H9 (cell line): ENCODE data around the gene SLC6A18. TPM values are rescaled to one million over a fixed set of nuclear protein-coding genes. Genes with fewer than 3 reads are reported as not detected.

Experiments used
- DNase-seq: peaks from one replicate; pipeline ENCODE4 v3.0.0-alpha.2; 2017
- H2AFZ ChIP-seq: one replicate; pipeline ENCODE4 v1.6.1; 2013; ENCODE audit warnings: mild to moderate bottlenecking, low read length, control low read depth, moderate library complexity
- H2AK5ac ChIP-seq: 2 replicates; pipeline ENCODE4 v1.6.1; 2013; ENCODE audit warnings: low read length, control low read depth, mixed read lengths; ENCODE audit not compliant: insufficient read length
- H2BK120ac ChIP-seq: one replicate; pipeline ENCODE4 v1.6.1; 2013; ENCODE audit warnings: low read depth, mild to moderate bottlenecking, low read length, control low read depth, inconsistent platforms; ENCODE audit not compliant: poor library complexity, severe bottlenecking
- H2BK12ac ChIP-seq: 2 replicates; pipeline ENCODE4 v1.6.1; 2013; ENCODE audit warnings: low read length, control low read depth, mixed read lengths, low read depth; ENCODE audit not compliant: insufficient read length
- H2BK15ac ChIP-seq: 2 replicates; pipeline ENCODE4 v1.6.1; 2013; ENCODE audit warnings: low read depth, low read length, control low read depth
- H2BK20ac ChIP-seq: one replicate; pipeline ENCODE4 v1.6.1; 2013; ENCODE audit warnings: low read depth, mild to moderate bottlenecking, low read length, control low read depth, inconsistent platforms; ENCODE audit not compliant: poor library complexity, severe bottlenecking
- H2BK5ac ChIP-seq: 2 replicates; pipeline ENCODE4 v1.6.1; 2013; ENCODE audit warnings: low read length, control low read depth, mixed read lengths; ENCODE audit not compliant: insufficient read length
- H3K14ac ChIP-seq: 2 replicates; pipeline ENCODE4 v1.6.1; 2013; ENCODE audit warnings: low read length, control low read depth; ENCODE audit not compliant: insufficient read depth
- H3K18ac ChIP-seq: 2 replicates; pipeline ENCODE4 v1.6.1; 2013; ENCODE audit warnings: low read depth, mild to moderate bottlenecking, mixed read lengths, low read length, control low read depth; ENCODE audit not compliant: insufficient read length
- H3K23ac ChIP-seq: 2 replicates; pipeline ENCODE4 v1.6.1; 2013; ENCODE audit warnings: low read length, control low read depth, mixed read lengths, low read depth; ENCODE audit not compliant: insufficient read length
- H3K23me2 ChIP-seq: 2 replicates; pipeline ENCODE4 v1.6.1; 2013; ENCODE audit warnings: low read depth, mild to moderate bottlenecking, mixed read lengths, low read length, control low read depth; ENCODE audit not compliant: insufficient read length, poor library complexity, severe bottlenecking
- H3K27ac ChIP-seq: 2 replicates; pipeline ENCODE4 v1.5.1; 2013; ENCODE audit warnings: low read length, control low read depth, mixed read lengths, low read depth; ENCODE audit not compliant: insufficient read length
- H3K27me3 ChIP-seq: 2 replicates; pipeline ENCODE4 v1.6.1; 2013; ENCODE audit warnings: low read length, control low read depth, inconsistent platforms; ENCODE audit not compliant: insufficient read depth
- H3K4ac ChIP-seq: 2 replicates; pipeline ENCODE4 v1.6.1; 2013; ENCODE audit warnings: low read depth, mild to moderate bottlenecking, control low read depth, inconsistent platforms, low read length, moderate library complexity
- H3K4me1 ChIP-seq: 2 replicates; pipeline ENCODE4 v1.6.1; 2013; ENCODE audit warnings: low read length, control low read depth, inconsistent platforms; ENCODE audit not compliant: insufficient read depth
- H3K4me2 ChIP-seq: 2 replicates; pipeline ENCODE4 v1.6.1; 2013; ENCODE audit warnings: low read length, control low read depth, mixed read lengths; ENCODE audit not compliant: insufficient read length, insufficient read depth
- H3K56ac ChIP-seq: 2 replicates; pipeline ENCODE4 v1.6.1; 2013; ENCODE audit warnings: low read depth, mild to moderate bottlenecking, mixed read lengths, low read length, control low read depth; ENCODE audit not compliant: insufficient read length
- H3K79me1 ChIP-seq: 2 replicates; pipeline ENCODE4 v1.6.1; 2013; ENCODE audit warnings: low read depth, mild to moderate bottlenecking, moderate library complexity, low read length, control low read depth, inconsistent platforms; ENCODE audit not compliant: insufficient read depth, poor library complexity, severe bottlenecking
- H3K79me2 ChIP-seq: 2 replicates; pipeline ENCODE4 v1.6.1; 2013; ENCODE audit warnings: low read length, control low read depth, inconsistent platforms; ENCODE audit not compliant: insufficient read depth
- H3K9ac ChIP-seq: 2 replicates; pipeline ENCODE4 v1.6.1; 2013; ENCODE audit warnings: low read length, control low read depth, mixed read lengths; ENCODE audit not compliant: insufficient read length; ENCODE audit errors: extremely low read depth
- H3K9me3 ChIP-seq: one replicate; pipeline ENCODE4 v1.6.1; 2013; ENCODE audit warnings: low read depth, low read length, inconsistent platforms; ENCODE audit not compliant: control insufficient read depth
- H3T11ph ChIP-seq: one replicate; pipeline ENCODE4 v1.6.1; 2013; ENCODE audit warnings: mild to moderate bottlenecking, low read length, control low read depth, inconsistent platforms
- H4K20me1 ChIP-seq: one replicate; pipeline ENCODE4 v1.6.1; 2013; ENCODE audit not compliant: control insufficient read depth, insufficient read length, insufficient read depth
- H4K5ac ChIP-seq: 2 replicates; pipeline ENCODE4 v1.6.1; 2013; ENCODE audit warnings: low read depth, mild to moderate bottlenecking, mixed read lengths, low read length, control low read depth; ENCODE audit not compliant: insufficient read length
- H4K8ac ChIP-seq: replicated peaks from 2 replicates; pipeline ENCODE4 v1.6.1; 2013; ENCODE audit warnings: low read length, control low read depth, mixed read lengths, low read depth; ENCODE audit not compliant: insufficient read length
- H4K91ac ChIP-seq: 2 replicates; pipeline ENCODE4 v1.6.1; 2013; ENCODE audit warnings: low read depth, mild to moderate bottlenecking, moderate library complexity, mixed read lengths, low read length, control low read depth; ENCODE audit not compliant: insufficient read length
- H3K27ac Mint-ChIP-seq, 3 experiments: 2 replicates in 2 of 3; 3 replicates in 1 of 3; pipeline ENCODE4 v1.8.0; 2020 to 2021; ENCODE audit warnings: mixed read lengths in 3 of 3, mild to moderate bottlenecking in 1 of 3, moderate library complexity in 1 of 3
- H3K27me3 Mint-ChIP-seq: 2 replicates; pipeline ENCODE4 v1.8.0; 2021; ENCODE audit warnings: low read depth, mild to moderate bottlenecking, moderate library complexity, mixed read lengths
- H3K36me3 Mint-ChIP-seq, 3 experiments: 2 replicates in 2 of 3; 3 replicates in 1 of 3; pipeline ENCODE4 v1.8.0; 2020 to 2021; ENCODE audit warnings: low read depth in 3 of 3, mixed read lengths in 3 of 3; ENCODE audit not compliant: insufficient read depth in 1 of 3
- H3K4me1 Mint-ChIP-seq, 2 experiments: 2 replicates each; pipeline ENCODE4 v1.8.0; 2020; ENCODE audit warnings: mixed read lengths in 2 of 2
- H3K4me3 Mint-ChIP-seq, 2 experiments: 2 replicates in 1 of 2; 3 replicates in 1 of 2; pipeline ENCODE4 v1.8.0; 2020 to 2021; ENCODE audit warnings: mild to moderate bottlenecking in 2 of 2, mixed read lengths in 2 of 2, moderate library complexity in 1 of 2
- H3K9me3 Mint-ChIP-seq, 2 experiments: 2 replicates in 1 of 2; 3 replicates in 1 of 2; pipeline ENCODE4 v1.8.0; 2020; ENCODE audit warnings: mild to moderate bottlenecking in 2 of 2, mixed read lengths in 2 of 2, moderate library complexity in 1 of 2
- whole genome bisulfite sequencing: extraction: QIAGEN DNeasy Blood & Tissue Kit; methylation state at CpG from one replicate; pipeline ENCODE4 v1.1.7; 2013; ENCODE audit warnings: missing lambda C conversion rate, low lambda C conversion rate, mixed read lengths; ENCODE audit not compliant: insufficient read length; ENCODE audit errors: extremely low coverage; 5-methylcytosine and 5-hydroxymethylcytosine counted together
- total RNA-seq: library from RNA; stranded (reverse); gene quantifications from 2 replicates; pipeline ENCODE4 v1.2.1, GENCODE V29; 2021
- TF ChIP-seq, protein P1 (sequence below): fragments of 200-600 bp; sonication (generic); conservative IDR thresholded peaks from 3 replicates; pipeline ENCODE4 v1.8.0; 2021; ENCODE audit warnings: antibody characterized with exemption, mild to moderate bottlenecking

SLC6A18 gene
- total RNA-seq, 1 experiment from 2014 or later: not detected

DNA sequence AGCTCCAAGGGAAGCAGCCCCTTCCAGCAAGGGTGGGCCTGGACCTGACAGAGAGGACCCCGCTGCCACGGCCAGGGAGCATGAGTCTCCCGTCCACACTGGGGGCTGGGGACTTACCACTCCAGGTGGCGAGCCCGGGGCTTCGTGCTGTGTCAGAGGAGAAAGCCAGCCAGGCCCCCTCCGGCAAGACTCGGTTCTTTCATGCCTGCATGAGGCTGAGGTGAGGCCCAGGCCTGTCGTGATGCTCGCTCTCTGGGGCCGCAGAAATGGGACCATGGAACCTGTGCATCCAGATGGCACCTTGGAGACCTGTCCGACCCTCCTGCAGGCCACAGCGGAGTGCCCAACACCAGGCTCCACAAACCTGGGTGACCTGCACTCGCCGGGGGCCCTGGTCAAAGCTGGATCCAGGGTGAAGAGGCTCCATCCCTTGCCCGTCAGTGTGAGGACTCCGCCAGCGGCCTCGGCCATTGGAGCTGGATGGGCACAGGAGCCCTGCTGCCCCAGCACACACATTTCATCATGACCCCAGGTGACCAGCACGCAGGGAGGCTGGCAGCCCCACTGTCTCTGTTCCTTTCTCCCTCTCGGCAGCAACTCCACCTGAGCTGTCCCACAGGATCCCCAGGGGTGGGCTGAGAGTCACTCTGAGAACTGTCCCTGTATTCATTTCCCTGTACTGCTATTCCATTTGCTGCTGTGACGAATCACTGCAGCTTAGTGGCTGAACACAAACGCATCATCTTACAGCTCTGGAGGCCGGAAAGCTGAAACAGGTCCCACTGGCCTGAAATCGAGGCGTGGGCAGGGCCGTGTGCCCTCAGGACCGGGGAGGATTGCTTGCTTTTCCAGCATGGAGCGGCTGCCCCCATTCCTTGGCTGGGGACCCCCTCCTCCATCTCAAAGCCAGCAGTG, 24.4 kb downstream of the SLC6A18 start:
- TF ChIP-seq, protein P1, sequence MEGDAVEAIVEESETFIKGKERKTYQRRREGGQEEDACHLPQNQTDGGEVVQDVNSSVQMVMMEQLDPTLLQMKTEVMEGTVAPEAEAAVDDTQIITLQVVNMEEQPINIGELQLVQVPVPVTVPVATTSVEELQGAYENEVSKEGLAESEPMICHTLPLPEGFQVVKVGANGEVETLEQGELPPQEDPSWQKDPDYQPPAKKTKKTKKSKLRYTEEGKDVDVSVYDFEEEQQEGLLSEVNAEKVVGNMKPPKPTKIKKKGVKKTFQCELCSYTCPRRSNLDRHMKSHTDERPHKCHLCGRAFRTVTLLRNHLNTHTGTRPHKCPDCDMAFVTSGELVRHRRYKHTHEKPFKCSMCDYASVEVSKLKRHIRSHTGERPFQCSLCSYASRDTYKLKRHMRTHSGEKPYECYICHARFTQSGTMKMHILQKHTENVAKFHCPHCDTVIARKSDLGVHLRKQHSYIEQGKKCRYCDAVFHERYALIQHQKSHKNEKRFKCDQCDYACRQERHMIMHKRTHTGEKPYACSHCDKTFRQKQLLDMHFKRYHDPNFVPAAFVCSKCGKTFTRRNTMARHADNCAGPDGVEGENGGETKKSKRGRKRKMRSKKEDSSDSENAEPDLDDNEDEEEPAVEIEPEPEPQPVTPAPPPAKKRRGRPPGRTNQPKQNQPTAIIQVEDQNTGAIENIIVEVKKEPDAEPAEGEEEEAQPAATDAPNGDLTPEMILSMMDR: no peak
- H4K91ac ChIP-seq: no peak overlapping the region
- Mint-ChIP-seq H3K4me3 (no peak overlapping the region), H3K27ac (no peak overlapping the region), H3K27me3 (peaks cover 11% of the 10 kb centered on the region), H3K36me3 (no peaks in the 10 kb centered on the region), H3K4me1 (peaks cover 2 to 4% of the 10 kb centered on the region in 2 experiments; a peak in 1 of 4 replicates), H3K9me3 (no peaks in the 10 kb centered on the region)
- no peak overlapping the region for H3K4ac ChIP-seq
- H3K79me1 ChIP-seq: no peaks in the 10 kb centered on the region
- H2AK5ac ChIP-seq: no peak overlapping the region
- no peaks in the 10 kb centered on the region for H4K20me1 ChIP-seq
- H2BK20ac ChIP-seq: no peak overlapping the region
- H3K23me2 ChIP-seq: no peaks in the 10 kb centered on the region
- no peak overlapping the region for H4K8ac ChIP-seq
- no peak overlapping the region for H3K23ac ChIP-seq
- no peaks in the 10 kb centered on the region for H3K79me2 ChIP-seq
- no peak for DNase-seq
- H3K27me3 ChIP-seq: no peaks in the 10 kb centered on the region
- WGBS: no CpG with 5 or more reads among the region's 29 CpGs
- H3K4me1 ChIP-seq: no peaks in the 10 kb centered on the region
- H3K4me2 ChIP-seq: no peak overlapping the region
- H2BK5ac ChIP-seq: no peak overlapping the region
- no peak overlapping the region for H4K5ac ChIP-seq
- H3K27ac ChIP-seq: no peak overlapping the region
- no peak overlapping the region for H3K56ac ChIP-seq
- no peak overlapping the region for H3K18ac ChIP-seq
- no peak overlapping the region for H2BK120ac ChIP-seq
- H3T11ph ChIP-seq: no peak overlapping the region
- no peak overlapping the region for H3K9ac ChIP-seq
- H3K9me3 ChIP-seq: no peaks in the 10 kb centered on the region
- H2BK15ac ChIP-seq: no peak overlapping the region
- H2BK12ac ChIP-seq: no peak overlapping the region
- H2AFZ ChIP-seq: no peak overlapping the region
- no peak overlapping the region; the same call in 1 of the 2 replicates for H3K14ac ChIP-seq
